GM12874 (cell line): ENCODE results near the gene KLHL17.

ENCODE experiments used
- TF ChIP-seq, protein P1 (sequence below): IDR thresholded peaks from 2 replicates; pipeline ENCODE4 v1.5.1; 2011; ENCODE audit warnings: low read depth, mild to moderate bottlenecking, control low read depth, low read length, moderate library complexity; ENCODE audit not compliant: insufficient read depth

KLHL17 gene

DNA sequence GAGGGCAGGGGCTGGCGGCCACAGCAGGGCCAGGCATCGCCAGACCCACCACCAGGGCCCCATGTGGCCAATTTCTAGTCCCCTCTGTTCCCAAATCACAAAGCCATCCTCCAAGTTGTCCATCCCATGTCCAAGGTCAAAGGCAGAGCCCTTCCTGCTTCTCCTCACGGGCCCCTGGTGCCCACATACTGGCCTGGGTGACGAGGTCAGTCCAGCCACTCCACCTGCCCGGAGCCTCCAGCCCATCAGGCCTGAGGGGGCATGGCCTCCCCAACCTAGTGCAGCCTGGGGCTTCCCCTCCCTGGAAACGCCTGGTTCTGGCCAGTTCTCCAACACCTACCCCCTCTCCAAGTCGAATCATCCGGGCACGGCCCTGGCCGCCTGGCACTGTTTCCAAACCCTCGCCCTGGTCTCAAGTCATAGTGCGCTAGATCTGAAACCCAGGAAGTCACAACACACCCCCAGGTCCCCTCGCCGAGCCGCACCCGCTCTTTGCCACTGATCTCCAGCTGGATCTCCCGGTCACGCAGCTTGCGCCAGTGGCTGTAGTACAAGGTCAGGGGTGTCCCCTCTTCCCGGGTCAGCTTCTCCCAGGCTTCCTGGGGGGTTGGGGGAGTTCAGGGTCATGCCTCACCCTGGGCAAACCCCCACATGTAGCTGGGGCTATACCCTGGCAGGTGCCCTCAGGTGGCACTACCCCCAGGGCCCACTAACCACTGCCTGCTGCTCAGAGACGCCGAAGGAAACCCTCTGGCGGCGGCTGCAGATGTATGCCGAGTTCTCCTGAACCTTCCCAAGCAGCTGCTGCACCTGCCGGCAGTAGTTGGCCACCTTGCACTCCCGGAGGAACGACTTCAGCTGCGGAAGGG is 14.5 kb upstream of the KLHL17 start:
- TF ChIP-seq, protein P1, sequence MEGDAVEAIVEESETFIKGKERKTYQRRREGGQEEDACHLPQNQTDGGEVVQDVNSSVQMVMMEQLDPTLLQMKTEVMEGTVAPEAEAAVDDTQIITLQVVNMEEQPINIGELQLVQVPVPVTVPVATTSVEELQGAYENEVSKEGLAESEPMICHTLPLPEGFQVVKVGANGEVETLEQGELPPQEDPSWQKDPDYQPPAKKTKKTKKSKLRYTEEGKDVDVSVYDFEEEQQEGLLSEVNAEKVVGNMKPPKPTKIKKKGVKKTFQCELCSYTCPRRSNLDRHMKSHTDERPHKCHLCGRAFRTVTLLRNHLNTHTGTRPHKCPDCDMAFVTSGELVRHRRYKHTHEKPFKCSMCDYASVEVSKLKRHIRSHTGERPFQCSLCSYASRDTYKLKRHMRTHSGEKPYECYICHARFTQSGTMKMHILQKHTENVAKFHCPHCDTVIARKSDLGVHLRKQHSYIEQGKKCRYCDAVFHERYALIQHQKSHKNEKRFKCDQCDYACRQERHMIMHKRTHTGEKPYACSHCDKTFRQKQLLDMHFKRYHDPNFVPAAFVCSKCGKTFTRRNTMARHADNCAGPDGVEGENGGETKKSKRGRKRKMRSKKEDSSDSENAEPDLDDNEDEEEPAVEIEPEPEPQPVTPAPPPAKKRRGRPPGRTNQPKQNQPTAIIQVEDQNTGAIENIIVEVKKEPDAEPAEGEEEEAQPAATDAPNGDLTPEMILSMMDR, result no peak

- TF ChIP-seq, protein P1, result no peak
Observed at GRCh38 chr1:947958-948357, 12.4 kb upstream of the KLHL17 start.

DNA sequence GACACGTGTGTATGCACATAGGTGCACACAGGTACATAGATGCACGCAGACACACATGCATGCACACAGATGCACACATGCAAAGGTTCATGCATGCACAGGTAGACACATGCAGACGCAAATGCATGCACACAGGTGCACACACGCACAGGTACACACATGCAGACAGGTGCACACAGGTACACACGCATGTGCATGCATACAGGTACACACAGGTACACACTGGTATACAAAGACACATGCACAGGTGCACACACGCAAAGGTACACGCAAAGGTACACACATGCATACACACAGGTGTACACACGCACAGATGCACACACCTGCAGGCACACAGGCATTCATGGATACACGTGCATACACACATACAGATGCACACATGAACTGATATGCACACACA is 10.1 kb upstream of the KLHL17 start:
- TF ChIP-seq, protein P1, result no peak

DNA sequence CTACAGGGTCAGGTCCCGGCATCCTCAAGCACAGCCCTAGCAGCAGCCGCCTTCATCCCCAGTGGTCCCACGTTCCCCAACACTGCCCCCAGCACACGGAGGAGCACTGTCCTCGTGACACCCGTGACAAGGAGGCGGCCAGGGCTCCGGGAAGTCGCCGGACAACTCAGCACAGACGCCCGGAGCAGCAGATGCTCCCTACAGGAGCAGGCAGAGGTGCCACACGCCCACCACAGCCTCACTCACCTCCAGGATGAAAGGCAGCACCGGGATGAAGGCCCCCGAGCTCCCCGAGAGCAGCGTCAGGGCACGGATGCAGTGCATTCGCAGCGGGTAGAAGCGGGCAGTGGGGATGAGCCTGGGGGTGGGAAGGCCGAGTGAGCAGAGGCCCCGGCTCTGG is 9.5 kb upstream of the KLHL17 start:
- TF ChIP-seq, protein P1, result no peak

DNA sequence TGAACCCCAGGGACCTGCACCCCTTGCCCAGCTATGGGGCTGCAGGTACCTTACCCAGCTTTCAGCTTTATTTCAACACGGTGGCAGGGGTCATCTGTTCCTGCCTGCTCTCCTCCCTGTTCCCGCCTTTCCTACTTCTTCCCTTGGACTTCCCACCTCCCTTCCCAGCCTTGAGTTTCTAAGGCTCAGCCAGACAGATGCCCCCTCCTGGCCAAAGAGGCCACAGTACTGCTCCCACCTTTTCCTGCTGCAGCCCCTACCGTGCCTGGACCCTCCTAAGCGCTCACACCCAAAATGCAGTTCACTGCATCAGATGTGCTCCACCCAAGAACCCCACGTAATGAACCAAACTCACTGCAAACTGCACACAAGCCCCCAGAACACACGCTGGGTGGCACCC is 9.0 kb upstream of the KLHL17 start:
- TF ChIP-seq, protein P1, result peak; percentile 11; the same call in 1 of the 2 replicates

DNA sequence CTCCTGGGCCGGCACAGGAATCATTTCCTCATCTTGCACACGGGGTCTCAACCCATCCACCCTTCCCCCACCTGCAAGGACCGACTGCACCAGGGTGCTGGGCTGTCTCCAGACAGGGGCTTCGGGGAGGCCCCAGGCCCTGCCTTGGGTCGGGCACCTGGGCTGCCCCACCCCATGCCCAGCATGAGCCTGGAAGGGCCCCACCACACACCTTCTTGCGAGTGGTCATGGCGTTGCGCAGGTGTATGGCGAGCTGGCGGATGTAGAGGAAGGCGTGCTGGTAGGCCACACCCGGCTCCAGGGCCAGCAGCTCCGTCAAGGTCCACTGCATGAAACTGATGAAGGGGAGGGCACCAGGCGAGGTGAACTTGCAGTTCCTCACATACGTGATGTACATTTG is 8.2 kb upstream of the KLHL17 start:
- TF ChIP-seq, protein P1, result no peak

GRCh38 chr1:952603-953002 is 7.8 kb upstream of the KLHL17 start:
- TF ChIP-seq, protein P1, result no peak
